IMR-90 (cell line): ENCODE results near the gene IL21.

Experiments used
- CEBPB ChIP-seq: IDR thresholded peaks from 2 replicates; pipeline ENCODE4 v1.6.1; 2012; ENCODE audit warnings: low read depth, low read length, improper control_type of control experiment
- CHD1 ChIP-seq: IDR thresholded peaks from 2 replicates; pipeline ENCODE4 v1.6.1; 2012; ENCODE audit warnings: low read depth, low read length, improper control_type of control experiment
- CTCF ChIP-seq: conservative IDR thresholded peaks from 2 replicates; pipeline ENCODE4 v1.5.1; 2012; ENCODE audit warnings: mild to moderate bottlenecking, low read depth, low read length, improper control_type of control experiment
- FOS ChIP-seq: fragments of 150-350 bp; IDR thresholded peaks from 2 replicates; pipeline ENCODE4 v1.6.1; 2016; ENCODE audit warnings: low read depth, low read length
- MAFK ChIP-seq: IDR thresholded peaks from 2 replicates; pipeline ENCODE4 v1.6.1; 2012; ENCODE audit warnings: low read depth, low read length, improper control_type of control experiment
- MXI1 ChIP-seq: IDR thresholded peaks from 2 replicates; pipeline ENCODE4 v1.6.1; 2012; ENCODE audit warnings: low read depth, mild to moderate bottlenecking, low read length, moderate library complexity, borderline replicate concordance
- NFE2L2 ChIP-seq: fragments of 150-350 bp; IDR thresholded peaks from 2 replicates; pipeline ENCODE4 v1.6.1; 2016; ENCODE audit warnings: low read depth, mild to moderate bottlenecking, low read length
- POLR2A ChIP-seq: IDR thresholded peaks from 2 replicates; pipeline ENCODE4 v1.6.1; 2012; ENCODE audit warnings: mild to moderate bottlenecking, low read depth, low read length
- RAD21 ChIP-seq: IDR thresholded peaks from 2 replicates; pipeline ENCODE4 v1.6.1; 2012; ENCODE audit warnings: low read length, improper control_type of control experiment
- RCOR1 ChIP-seq: IDR thresholded peaks from 2 replicates; pipeline ENCODE4 v1.6.1; 2012; ENCODE audit warnings: mild to moderate bottlenecking, low read length, improper control_type of control experiment; ENCODE audit not compliant: insufficient replicate concordance
- SMC3 ChIP-seq: fragments of 150-350 bp; IDR thresholded peaks from 2 replicates; pipeline ENCODE4 v1.6.1; 2016; ENCODE audit warnings: low read depth, mild to moderate bottlenecking, antibody characterized with exemption, low read length, moderate library complexity
- USF2 ChIP-seq: fragments of 150-350 bp; IDR thresholded peaks from 2 replicates; pipeline ENCODE4 v1.6.1; 2017; ENCODE audit warnings: mild to moderate bottlenecking, antibody characterized with exemption, low read length, low read depth

- no peak for TF ChIP-seq CTCF
- no peak for TF ChIP-seq CHD1
- TF ChIP-seq POLR2A, result no peak
- TF ChIP-seq RAD21, result no peak
- no peak for TF ChIP-seq NFE2L2
- TF ChIP-seq SMC3, result no peak
- TF ChIP-seq CEBPB, result no peak
- no peak for TF ChIP-seq FOS
- no peak for TF ChIP-seq USF2
- no peak for TF ChIP-seq MAFK
- no peak for TF ChIP-seq MXI1
- TF ChIP-seq RCOR1, result no peak
Measured at GRCh38 chr4:122625156-122625555, 4.3 kb upstream of the IL21 start.
